NCI-H2107 (cell line): ENCODE results near the gene OSBPL2.

Source experiments
- DNase-seq: peaks from one replicate; lab custom pipeline; 2025; lab: John Stamatoyannopoulos, UW

OSBPL2 gene

DNA sequence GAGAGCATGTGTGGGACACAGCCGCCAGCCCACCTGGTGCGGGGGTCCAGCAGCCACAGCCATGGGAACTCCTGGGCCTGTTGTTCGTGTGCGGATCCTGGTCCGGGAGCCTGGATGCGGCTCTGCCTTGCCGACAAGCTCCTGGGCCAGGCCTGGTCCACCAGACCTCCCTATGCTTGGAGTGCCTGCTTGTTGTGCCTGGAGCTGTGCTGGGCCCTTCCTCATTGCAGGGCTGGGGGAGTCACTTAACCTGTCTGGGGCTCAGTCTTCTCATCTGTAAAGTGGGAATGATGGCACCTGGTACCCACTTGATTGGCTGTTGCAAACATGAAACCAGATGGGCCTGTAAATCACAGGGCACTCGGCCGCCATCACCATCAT lies 2.6 kb upstream of the OSBPL2 start:
- DNase-seq = no peak

- DNase-seq = no peak
Observed at GRCh38 chr20:62236200-62236599, 2.1 kb upstream of the OSBPL2 start.

DNA sequence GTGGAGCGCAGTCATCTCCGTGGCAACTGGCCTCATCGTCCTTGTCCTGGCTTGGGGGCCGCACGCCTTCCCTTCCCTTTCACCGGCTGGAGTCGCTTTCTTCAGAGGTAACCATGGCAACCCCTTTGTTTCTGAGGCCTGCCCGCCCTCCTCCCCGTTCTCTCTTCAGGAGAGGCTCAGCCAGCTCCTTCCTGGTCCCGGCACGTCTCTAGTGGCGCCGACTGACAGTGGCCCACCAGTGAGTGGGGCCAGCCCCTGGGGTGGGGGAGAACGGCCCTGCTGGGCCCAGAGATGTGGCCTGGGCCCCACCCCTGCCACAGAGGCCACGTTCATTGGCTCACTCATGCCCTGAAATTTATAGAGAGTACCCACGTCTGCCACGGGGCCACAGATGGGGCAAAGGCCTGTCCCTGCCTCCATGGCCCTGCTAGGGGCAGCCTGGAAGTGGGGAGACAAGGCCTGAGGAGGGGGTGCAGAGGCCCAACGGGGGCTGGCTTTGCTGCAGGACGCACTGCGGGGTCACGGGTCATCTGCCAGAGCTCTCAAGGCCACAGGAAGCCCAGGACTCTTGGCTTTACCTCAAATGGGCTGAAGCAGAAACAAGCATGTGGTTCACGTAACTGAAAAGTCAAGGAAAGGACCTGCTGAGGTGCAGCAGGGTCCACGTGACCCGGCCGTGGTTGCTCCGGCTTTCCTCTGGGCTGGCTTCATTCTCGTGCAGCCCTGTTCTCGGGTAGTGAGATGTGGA lies 1.4 kb upstream of the OSBPL2 start:
- no peak for DNase-seq

- no peak for DNase-seq
Observed at GRCh38 chr20:62237514-62237800, 864 bp upstream of the OSBPL2 start.

- no peak for DNase-seq
Observed at GRCh38 chr20:62238569-62239277, 402 bp downstream of the OSBPL2 start.

- no peak for DNase-seq
Observed at GRCh38 chr20:62239278-62239879, 1.1 kb downstream of the OSBPL2 start.

DNA sequence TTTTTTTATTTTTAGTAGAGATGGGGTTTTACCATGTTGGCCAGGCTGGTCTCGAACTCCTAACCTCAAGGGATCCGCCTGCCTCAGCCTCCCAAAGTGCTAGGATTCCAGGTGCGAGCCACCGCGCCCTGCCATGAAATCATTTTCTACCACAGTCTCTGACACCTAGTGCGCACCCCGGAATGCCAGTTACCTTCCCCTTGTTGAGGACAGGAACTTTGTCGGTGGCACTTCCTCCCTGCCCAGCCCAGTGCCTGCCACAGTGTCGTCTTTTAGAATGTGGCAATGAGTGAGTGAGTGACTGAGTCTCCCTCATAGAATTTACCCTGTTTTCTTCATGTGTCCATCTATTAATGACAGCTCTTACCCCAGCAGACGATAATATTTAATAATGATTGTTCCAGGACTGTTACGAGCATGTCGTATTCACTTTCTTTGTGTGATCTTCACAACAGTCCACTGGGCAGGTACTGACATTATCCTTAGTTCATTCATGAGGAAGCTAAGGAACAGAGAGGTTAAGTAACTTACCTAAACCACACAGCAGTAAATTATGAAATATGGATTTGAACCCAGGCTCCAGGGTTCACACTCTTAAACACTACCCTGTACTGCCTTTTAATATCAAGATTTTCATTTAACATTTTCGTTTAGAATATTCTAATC lies 1.8 kb downstream of the OSBPL2 start:
- no peak for DNase-seq

DNA sequence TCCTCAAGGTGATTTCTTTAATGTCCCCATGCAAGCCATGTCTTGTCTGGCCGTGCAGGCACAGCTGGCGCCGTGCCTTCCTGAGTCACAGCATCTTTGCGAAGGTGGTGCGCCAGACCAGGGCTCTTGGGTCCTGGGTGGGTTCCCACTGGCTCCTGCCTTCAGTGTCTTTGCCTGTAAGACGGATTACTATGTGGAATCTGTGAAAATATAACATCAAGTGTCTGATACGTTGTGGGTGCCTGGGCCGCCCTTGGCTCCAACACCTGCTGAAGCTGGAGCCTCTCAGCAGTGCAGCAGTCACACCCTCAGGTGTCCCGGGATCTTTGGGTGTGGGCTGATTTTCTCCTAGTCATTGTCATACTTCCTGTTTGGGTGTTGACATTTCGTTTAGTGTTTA lies 3.2 kb downstream of the OSBPL2 start:
- DNase-seq = no peak

- no peak for DNase-seq
Observed at GRCh38 chr20:62242176-62242575, 3.9 kb downstream of the OSBPL2 start.

GRCh38 chr20:62243106-62243505 lies 4.8 kb downstream of the OSBPL2 start:
- DNase-seq = no peak

DNA sequence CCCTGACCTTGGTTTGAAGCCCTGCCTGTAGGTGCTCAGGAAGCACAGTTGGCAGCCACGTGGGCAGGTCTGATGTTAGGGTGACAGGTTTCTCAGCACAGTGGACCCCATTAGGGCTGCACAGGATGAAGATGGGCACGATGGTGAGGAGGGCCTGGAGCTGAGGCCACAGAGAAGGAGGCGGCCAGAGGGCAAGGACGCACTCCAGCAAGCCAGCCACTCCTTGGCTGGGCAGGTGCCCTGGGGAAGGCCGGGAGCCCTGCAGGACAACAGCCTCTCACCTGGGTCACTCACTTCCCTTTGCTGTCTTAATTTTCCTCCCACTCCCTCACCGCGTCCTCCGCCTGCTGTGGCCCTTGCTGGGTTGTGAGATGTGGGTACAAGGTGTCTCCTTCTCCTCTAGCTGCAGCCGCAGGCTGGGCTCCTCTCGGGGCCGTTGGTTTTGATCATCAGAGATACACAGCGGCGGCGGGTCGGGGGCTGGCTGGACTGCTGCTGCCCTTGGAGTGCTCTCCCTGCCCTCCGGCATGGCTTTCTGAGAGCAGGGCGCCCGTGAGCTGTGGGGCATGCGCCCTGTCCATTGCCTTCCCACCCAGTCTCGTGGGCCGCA lies 5.7 kb downstream of the OSBPL2 start:
- DNase-seq = no peak

GRCh38 chr20:62244644-62245108 lies 6.4 kb downstream of the OSBPL2 start:
- DNase-seq = no peak

DNA sequence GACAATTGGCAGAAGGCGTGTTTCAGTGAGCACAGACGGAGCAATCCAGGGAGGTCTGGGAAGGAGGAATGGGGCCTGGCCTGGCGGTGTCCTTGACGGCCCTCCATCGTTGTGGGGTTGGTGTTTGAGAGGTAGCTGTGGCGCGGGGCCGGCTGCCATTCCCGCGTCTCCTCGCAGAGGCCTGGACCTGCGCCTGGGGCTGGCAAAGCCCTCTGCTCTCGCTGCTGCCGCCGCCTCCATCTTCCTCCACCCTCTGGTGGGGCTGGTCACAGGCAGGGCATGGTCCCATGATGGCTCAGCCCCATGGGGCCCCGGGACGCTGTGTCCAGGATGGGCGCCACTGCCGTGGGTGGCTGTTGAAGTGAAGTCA lies 7.6 kb downstream of the OSBPL2 start:
- no peak for DNase-seq

- no peak for DNase-seq
Observed at GRCh38 chr20:62246431-62246830, 8.1 kb downstream of the OSBPL2 start.

GRCh38 chr20:62246872-62247652 lies 8.7 kb downstream of the OSBPL2 start:
- no peak for DNase-seq

GRCh38 chr20:62248890-62249560 lies 10.7 kb downstream of the OSBPL2 start:
- DNase-seq = no peak

- DNase-seq = no peak
Observed at GRCh38 chr20:62252342-62252966, 14.1 kb downstream of the OSBPL2 start.

DNA sequence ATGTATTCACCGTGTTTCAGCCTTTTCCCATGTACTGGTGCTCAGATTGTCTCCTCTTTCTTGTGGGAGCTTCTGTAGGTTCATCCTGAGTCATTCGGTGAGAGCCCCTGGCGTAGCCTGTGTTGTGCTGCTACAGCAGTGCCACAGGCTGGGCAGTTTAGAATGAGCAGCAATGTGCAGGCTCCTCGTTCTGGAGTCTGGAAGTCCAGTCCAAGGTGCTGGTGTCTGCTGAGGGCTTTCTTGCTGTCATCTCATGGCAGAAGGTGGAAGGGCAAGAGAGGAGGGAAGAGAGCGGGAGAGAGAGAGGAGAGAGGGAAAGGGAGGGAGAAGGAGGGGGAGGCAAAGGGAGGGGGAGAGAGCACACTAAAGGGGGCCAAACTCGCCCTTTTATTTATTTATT lies 15.1 kb downstream of the OSBPL2 start:
- no peak for DNase-seq

GRCh38 chr20:62254021-62254724 lies 15.9 kb downstream of the OSBPL2 start:
- no peak for DNase-seq

GRCh38 chr20:62255976-62256375 lies 17.7 kb downstream of the OSBPL2 start:
- DNase-seq = no peak
